Measurements from ENCODE around the gene SHANK1.

SHANK1 gene

GRCh38 chr19:50712833-50713232, 6.8 kb downstream of the SHANK1 start:
- Histone ChIP-seq H3K9me2 (ENCODE audit: low read depth, low read length) (no peaks in the 10 kb centered on the region), H3K36me3 (ENCODE audit: insufficient read depth, low read length) (no peaks in the 10 kb centered on the region), H3K4me2 (ENCODE audit: low read length) (no peak overlapping the region), H3F3A (ENCODE audit: insufficient read depth, low read length) (no peaks in the 10 kb centered on the region), H4K20me1 (ENCODE audit: insufficient read depth, low read length) (no peaks in the 10 kb centered on the region), H3K27ac (ENCODE audit: low read depth, low read length, poor library complexity, severe bottlenecking) (no peak overlapping the region), H3K9ac (ENCODE audit: low read length) (no peak overlapping the region), H3K4me3 (ENCODE audit: low read depth, low read length, poor library complexity, severe bottlenecking) (no peak overlapping the region), H3K79me2 (ENCODE audit: insufficient read depth, low read length) (no peaks in the 10 kb centered on the region), H3K27me3 (ENCODE audit: insufficient read depth, low read length) (no peaks in the 10 kb centered on the region; the same call in 1 of the 2 replicates), H3K9me3 (ENCODE audit: low read length) (no peaks in the 10 kb centered on the region), H2AFZ (ENCODE audit: low read length) (no peak overlapping the region), H3K4me1 (ENCODE audit: insufficient read depth, low read length, severe bottlenecking) (no peaks in the 10 kb centered on the region)
- TF ChIP-seq EZH2 (IDR thresholded peaks at IDR 0.05; ENCODE audit: borderline replicate concordance, low read length) (no peak), CTCF (IDR thresholded peaks at IDR 0.05; ENCODE audit: low read length) (no peak)

- no peak overlapping the region for H3K27ac ChIP-seq (ENCODE audit: low read depth, low read length, poor library complexity, severe bottlenecking)
- no peak overlapping the region for H3K4me3 ChIP-seq (ENCODE audit: low read depth, low read length, poor library complexity, severe bottlenecking)
- no peaks in the 10 kb centered on the region for H3K9me3 ChIP-seq (ENCODE audit: low read length)
- no peaks in the 10 kb centered on the region for H3K9me2 ChIP-seq (ENCODE audit: low read depth, low read length)
- H3K4me1 ChIP-seq (ENCODE audit: insufficient read depth, low read length, severe bottlenecking): no peaks in the 10 kb centered on the region
- H3K79me2 ChIP-seq (ENCODE audit: insufficient read depth, low read length): no peaks in the 10 kb centered on the region
- H2AFZ ChIP-seq (ENCODE audit: low read length): no peak overlapping the region
- H4K20me1 ChIP-seq (ENCODE audit: insufficient read depth, low read length): no peaks in the 10 kb centered on the region
- no peaks in the 10 kb centered on the region for H3F3A ChIP-seq (ENCODE audit: insufficient read depth, low read length)
- no peaks in the 10 kb centered on the region for H3K36me3 ChIP-seq (ENCODE audit: insufficient read depth, low read length)
- no peaks in the 10 kb centered on the region; the same call in 1 of the 2 replicates for H3K27me3 ChIP-seq (ENCODE audit: insufficient read depth, low read length)
- no peak overlapping the region for H3K9ac ChIP-seq (ENCODE audit: low read length)
- no peak for TF ChIP-seq EZH2 (IDR thresholded peaks at IDR 0.05; ENCODE audit: borderline replicate concordance, low read length)
- no peak for TF ChIP-seq CTCF (IDR thresholded peaks at IDR 0.05; ENCODE audit: low read length)
- H3K4me2 ChIP-seq (ENCODE audit: low read length): no peak overlapping the region
These were observed 7.8 kb downstream of the SHANK1 start for GRCh38 chr19:50711805-50712204.

GRCh38 chr19:50711196-50711595, 8.4 kb downstream of the SHANK1 start:
- Histone ChIP-seq H2AFZ (ENCODE audit: low read length) (no peak overlapping the region), H3K36me3 (ENCODE audit: insufficient read depth, low read length) (no peaks in the 10 kb centered on the region), H3F3A (ENCODE audit: insufficient read depth, low read length) (no peaks in the 10 kb centered on the region), H3K9me2 (ENCODE audit: low read depth, low read length) (no peaks in the 10 kb centered on the region), H4K20me1 (ENCODE audit: insufficient read depth, low read length) (no peaks in the 10 kb centered on the region), H3K4me2 (ENCODE audit: low read length) (no peak overlapping the region), H3K4me3 (ENCODE audit: low read depth, low read length, poor library complexity, severe bottlenecking) (no peak overlapping the region), H3K79me2 (ENCODE audit: insufficient read depth, low read length) (no peaks in the 10 kb centered on the region), H3K9me3 (ENCODE audit: low read length) (no peaks in the 10 kb centered on the region), H3K9ac (ENCODE audit: low read length) (no peak overlapping the region), H3K27ac (ENCODE audit: low read depth, low read length, poor library complexity, severe bottlenecking) (no peak overlapping the region), H3K4me1 (ENCODE audit: insufficient read depth, low read length, severe bottlenecking) (no peaks in the 10 kb centered on the region), H3K27me3 (ENCODE audit: insufficient read depth, low read length) (no peaks in the 10 kb centered on the region; the same call in 1 of the 2 replicates)
- TF ChIP-seq CTCF (IDR thresholded peaks at IDR 0.05; ENCODE audit: low read length): no peak
- TF ChIP-seq EZH2 (IDR thresholded peaks at IDR 0.05; ENCODE audit: borderline replicate concordance, low read length): no peak

All from OCI-LY1 (cell line).